C1 segment of cervical spinal cord (tissue), 14 donors: ENCODE measurements around the gene KCNN3.
A peak's percentile ranks its signal among the peaks of the same experiment; 100 is the strongest.

ENCODE experiments used
- DNase-seq, 14 donors: peaks; one replicate each; lab custom pipeline; 2025; lab: John Stamatoyannopoulos, UW

Gene KCNN3

GRCh38 chr1:154730259-154730658 lies 139.8 kb downstream of the KCNN3 start:
- DNase-seq: no peak

GRCh38 chr1:154729577-154729976 lies 140.5 kb downstream of the KCNN3 start:
- no peak for DNase-seq

- no peak for DNase-seq
Measured at GRCh38 chr1:154729031-154729442, 141.0 kb downstream of the KCNN3 start.

- DNase-seq: peak in 3 of 14 donors; percentile 13 to 32 (median 25)
Measured at GRCh38 chr1:154726896-154727753, 143.0 kb downstream of the KCNN3 start.

- no peak for DNase-seq
Measured at GRCh38 chr1:154726443-154726842, 143.6 kb downstream of the KCNN3 start.

GRCh38 chr1:154725865-154726264 lies 144.2 kb downstream of the KCNN3 start:
- no peak for DNase-seq

GRCh38 chr1:154720328-154721297 lies 149.5 kb downstream of the KCNN3 start:
- DNase-seq: no peak

- DNase-seq: no peak
Measured at GRCh38 chr1:154719586-154720327, 150.3 kb downstream of the KCNN3 start.

GRCh38 chr1:154718566-154718965 lies 151.5 kb downstream of the KCNN3 start:
- no peak for DNase-seq

GRCh38 chr1:154717528-154717924 lies 152.6 kb downstream of the KCNN3 start:
- DNase-seq: no peak

- DNase-seq: no peak
Measured at GRCh38 chr1:154716614-154717527, 153.2 kb downstream of the KCNN3 start.

- no peak for DNase-seq
Measured at GRCh38 chr1:154716011-154716410, 154.1 kb downstream of the KCNN3 start.

GRCh38 chr1:154715385-154715784 lies 154.7 kb downstream of the KCNN3 start:
- DNase-seq: no peak

- no peak for DNase-seq
Measured at GRCh38 chr1:154714638-154715037, 155.4 kb downstream of the KCNN3 start.

GRCh38 chr1:154714052-154714623 lies 155.9 kb downstream of the KCNN3 start:
- DNase-seq: no peak

- no peak for DNase-seq
Measured at GRCh38 chr1:154713005-154713404, 157.1 kb downstream of the KCNN3 start.

- no peak for DNase-seq
Measured at GRCh38 chr1:154712166-154712810, 157.8 kb downstream of the KCNN3 start.

- no peak for DNase-seq
Measured at GRCh38 chr1:154711416-154711815, 158.7 kb downstream of the KCNN3 start.

GRCh38 chr1:154710106-154710505 lies 160.0 kb downstream of the KCNN3 start:
- no peak for DNase-seq
